ENCODE results near the gene TRIM26. TPM values are rescaled to one million over a fixed set of nuclear protein-coding genes. Genes with fewer than 3 reads are reported as not detected.

The TRIM26 gene
- polyA plus RNA-seq, 1 donor from 2014 or later: 25.9 TPM

GRCh38 chr6:30154061-30154460 is 59.1 kb downstream of the TRIM26 start:
- no peaks in the 10 kb centered on the region for H3K79me2 ChIP-seq (replicated peaks; ENCODE audit: insufficient read depth, low read length)
- no peaks in the 10 kb centered on the region for H3K9me2 ChIP-seq (ENCODE audit: insufficient read depth, low read length)
- H3K27me3 ChIP-seq (ENCODE audit: insufficient read depth, low read depth, low read length): no peaks in the 10 kb centered on the region

GRCh38 chr6:30152910-30153610 is 60.1 kb downstream of the TRIM26 start:
- Histone ChIP-seq H3K9me2 (ENCODE audit: insufficient read depth, low read length) (no peaks in the 10 kb centered on the region), H3K9ac (ENCODE audit: low read length) (no peak overlapping the region), H4K20me1 (ENCODE audit: insufficient read depth) (no peaks in the 10 kb centered on the region), H3K9me3 (ENCODE audit: low read length) (no peaks in the 10 kb centered on the region), H3K27me3 (ENCODE audit: insufficient read depth, low read depth, low read length) (no peaks in the 10 kb centered on the region), H3K27ac (ENCODE audit: low read length) (no peak overlapping the region), H3K4me2 (ENCODE audit: low read length) (no peak overlapping the region), H3K36me3 (ENCODE audit: insufficient read depth, low read length) (no peaks in the 10 kb centered on the region), H3F3A (ENCODE audit: insufficient read depth, low read length, poor library complexity, severe bottlenecking) (no peaks in the 10 kb centered on the region), H2AFZ (ENCODE audit: low read depth, low read length) (no peak overlapping the region), H3K4me3 (ENCODE audit: low read length) (no peak overlapping the region), H3K79me2 (replicated peaks; ENCODE audit: insufficient read depth, low read length) (no peaks in the 10 kb centered on the region)
- TF ChIP-seq EZH2 (IDR thresholded peaks at IDR 0.05; ENCODE audit: borderline replicate concordance, insufficient read depth, low read length, poor library complexity, severe bottlenecking): no peak
- TF ChIP-seq TAF1 (IDR thresholded peaks at IDR 0.05; ENCODE audit: low read depth): no peak
- TF ChIP-seq EP300 (conservative IDR thresholded peaks at IDR 0.05; ENCODE audit: poor library complexity, severe bottlenecking): no peak
- TF ChIP-seq SMC3 (conservative IDR thresholded peaks at IDR 0.05; ENCODE audit: poor library complexity): no peak
- no peak for TF ChIP-seq REST (IDR thresholded peaks at IDR 0.05; ENCODE audit: borderline replicate concordance)
- no peak for TF ChIP-seq CTCF (IDR thresholded peaks at IDR 0.05; ENCODE audit: poor library complexity, severe bottlenecking)
- TF ChIP-seq POLR2AphosphoS5 (IDR thresholded peaks at IDR 0.05): no peak
- TF ChIP-seq RAD21 (conservative IDR thresholded peaks at IDR 0.05): no peak
- TF ChIP-seq MXI1 (conservative IDR thresholded peaks at IDR 0.05; ENCODE audit: poor library complexity, severe bottlenecking): no peak

More at GRCh38 chr6:30154061-30154460, 59.1 kb downstream of the TRIM26 start:
- Histone ChIP-seq H3F3A (ENCODE audit: insufficient read depth, low read length, poor library complexity, severe bottlenecking) (no peaks in the 10 kb centered on the region), H3K9ac (ENCODE audit: low read length) (no peak overlapping the region), H2AFZ (ENCODE audit: low read depth, low read length) (no peak overlapping the region), H3K4me3 (ENCODE audit: low read length) (no peak overlapping the region), H3K4me2 (ENCODE audit: low read length) (no peak overlapping the region), H3K9me3 (ENCODE audit: low read length) (no peaks in the 10 kb centered on the region), H3K27ac (ENCODE audit: low read length) (no peak overlapping the region), H4K20me1 (ENCODE audit: insufficient read depth) (no peaks in the 10 kb centered on the region), H3K36me3 (ENCODE audit: insufficient read depth, low read length) (no peaks in the 10 kb centered on the region)
- TF ChIP-seq POLR2AphosphoS5 (IDR thresholded peaks at IDR 0.05) (no peak), REST (IDR thresholded peaks at IDR 0.05; ENCODE audit: borderline replicate concordance) (no peak), RAD21 (conservative IDR thresholded peaks at IDR 0.05) (no peak), SMC3 (conservative IDR thresholded peaks at IDR 0.05; ENCODE audit: poor library complexity) (no peak)

Measured in neural cell (in vitro differentiated cells).